GM21528 (cell line): ENCODE results near the gene SFTPA2.
"Not testable (repeated sequence)": the region's sequence is repeated elsewhere in the genome, so short reads cannot be mapped to it uniquely, and the experiment has no call there.

Experiments used
- ATAC-seq: cut with Tn5 transposase; IDR thresholded peaks from one replicate; pipeline ENCODE4 v1.9.1; 2021; ENCODE audit warnings: mild to moderate bottlenecking, moderate library complexity; ENCODE audit not compliant: unreplicated experiment, low FRiP score

Gene SFTPA2

GRCh38 chr10:79516532-79517205 is 43.5 kb downstream of the SFTPA2 start:
- not testable (repeated sequence) for ATAC-seq

GRCh38 chr10:79511891-79512583 is 48.2 kb downstream of the SFTPA2 start, which contains the start of gene EIF5AL1:
Gene EIF5AL1 (plus strand): TSS chr10:79512533. CDS start chr10:79512650, 117 bp downstream.
- ATAC-seq, result not testable (repeated sequence)

- not testable (repeated sequence) for ATAC-seq
Measured at GRCh38 chr10:79509934-79510508, 50.2 kb downstream of the SFTPA2 start.

GRCh38 chr10:79509306-79509933 is 50.8 kb downstream of the SFTPA2 start:
- not testable (repeated sequence) for ATAC-seq

- not testable (repeated sequence) for ATAC-seq
Measured at GRCh38 chr10:79508245-79508644, 52.0 kb downstream of the SFTPA2 start.

GRCh38 chr10:79507440-79508167 is 52.6 kb downstream of the SFTPA2 start:
- ATAC-seq, result no peak
